GM23338 (cell line): ENCODE measurements around the gene LLGL2.

ENCODE experiments used
- CREB1 ChIP-seq: fragments of 250-450 bp; sonication (Bioruptor Pico); IDR thresholded peaks from 2 replicates; pipeline ENCODE4 v1.5.0; 2020; ENCODE audit warnings: low read depth, mild to moderate bottlenecking, moderate library complexity
- CTCF ChIP-seq, 2 experiments: fragments of 200-600 bp in 1 of 2; sonication (generic) in 1 of 2; conservative IDR thresholded peaks; 2 replicates each; pipeline versions ENCODE4 v1.5.1 to v1.6.1; 2016 to 2017; ENCODE audit warnings: antibody characterized with exemption in 2 of 2, low read depth in 2 of 2, mild to moderate bottlenecking in 2 of 2, moderate library complexity in 1 of 2
- ETS1 ChIP-seq: IDR thresholded peaks from 2 replicates; pipeline ENCODE4 v1.6.1; 2016; ENCODE audit warnings: antibody characterized with exemption
- EZH2 ChIP-seq: fragments of 200-600 bp; sonication (generic); IDR thresholded peaks from one replicate; pipeline ENCODE4 v1.8.0; 2017; ENCODE audit warnings: antibody characterized with exemption, mild to moderate bottlenecking, low read depth; ENCODE audit not compliant: unreplicated experiment
- EZH2phosphoT487 ChIP-seq: fragments of 200-600 bp; sonication (generic); IDR thresholded peaks from one replicate; pipeline ENCODE4 v1.8.1; 2018; ENCODE audit warnings: antibody characterized with exemption; ENCODE audit not compliant: unreplicated experiment
- JUNB ChIP-seq: IDR thresholded peaks from one replicate; pipeline ENCODE4 v1.6.1; 2016; ENCODE audit warnings: antibody characterized with exemption; ENCODE audit not compliant: unreplicated experiment
- NANOG ChIP-seq: IDR thresholded peaks from 2 replicates; pipeline ENCODE4 v1.6.1; 2016; ENCODE audit warnings: antibody characterized with exemption, borderline replicate concordance
- POLR2AphosphoS5 ChIP-seq: IDR thresholded peaks from 2 replicates; pipeline ENCODE4 v1.6.1; 2016; ENCODE audit warnings: antibody characterized with exemption, low read depth
- REST ChIP-seq: IDR thresholded peaks from one replicate; pipeline ENCODE4 v1.6.1; 2018; ENCODE audit warnings: antibody characterized with exemption; ENCODE audit not compliant: unreplicated experiment
- STAT1 ChIP-seq: IDR thresholded peaks from one replicate; pipeline ENCODE4 v1.6.1; 2016; ENCODE audit warnings: antibody characterized with exemption; ENCODE audit not compliant: unreplicated experiment
- ZNF331 ChIP-seq: fragments of 250-450 bp; sonication (Bioruptor Pico); IDR thresholded peaks from 2 replicates; pipeline ENCODE4 v1.5.0; 2020; ENCODE audit warnings: low read depth, mild to moderate bottlenecking, moderate library complexity
- ZNF462 ChIP-seq: fragments of 250-450 bp; sonication (Bioruptor Pico); IDR thresholded peaks from 2 replicates; pipeline ENCODE4 v1.5.0; 2020; ENCODE audit warnings: mild to moderate bottlenecking, moderate library complexity

- TF ChIP-seq CTCF (conservative IDR thresholded peaks at IDR 0.05; ENCODE audit: low read depth in 2 of 2) (no peak), NANOG (no peak), EZH2 (no peak), REST (no peak), EZH2phosphoT487 (no peak), CREB1 (CRISPR knock-in tag) (no peak), POLR2AphosphoS5 (no peak), ETS1 (no peak), JUNB (no peak), ZNF331 (CRISPR knock-in tag) (no peak), ZNF462 (CRISPR knock-in tag) (no peak), STAT1 (no peak)
Measured at GRCh38 chr17:75558666-75559530, 33.4 kb downstream of the LLGL2 start.
